Stimulated activated CD4-positive, alpha-beta T cell treated with anti-CD3 and anti-CD28 coated beads, Interleukin-15, amount 100 ng/mL, for 48 hours (primary cell): ENCODE data around the gene ADRA1B.
"Not testable (repeated sequence)": the region's sequence is repeated elsewhere in the genome, so short reads cannot be mapped to it uniquely, and the experiment has no call there.

ENCODE experiments used
- DNase-seq, 2 donors: peaks; one replicate each; pipeline ENCODE4 v3.0.0-alpha.2; 2020; ENCODE audit warnings: low read depth in 2 of 2

The ADRA1B gene

DNA sequence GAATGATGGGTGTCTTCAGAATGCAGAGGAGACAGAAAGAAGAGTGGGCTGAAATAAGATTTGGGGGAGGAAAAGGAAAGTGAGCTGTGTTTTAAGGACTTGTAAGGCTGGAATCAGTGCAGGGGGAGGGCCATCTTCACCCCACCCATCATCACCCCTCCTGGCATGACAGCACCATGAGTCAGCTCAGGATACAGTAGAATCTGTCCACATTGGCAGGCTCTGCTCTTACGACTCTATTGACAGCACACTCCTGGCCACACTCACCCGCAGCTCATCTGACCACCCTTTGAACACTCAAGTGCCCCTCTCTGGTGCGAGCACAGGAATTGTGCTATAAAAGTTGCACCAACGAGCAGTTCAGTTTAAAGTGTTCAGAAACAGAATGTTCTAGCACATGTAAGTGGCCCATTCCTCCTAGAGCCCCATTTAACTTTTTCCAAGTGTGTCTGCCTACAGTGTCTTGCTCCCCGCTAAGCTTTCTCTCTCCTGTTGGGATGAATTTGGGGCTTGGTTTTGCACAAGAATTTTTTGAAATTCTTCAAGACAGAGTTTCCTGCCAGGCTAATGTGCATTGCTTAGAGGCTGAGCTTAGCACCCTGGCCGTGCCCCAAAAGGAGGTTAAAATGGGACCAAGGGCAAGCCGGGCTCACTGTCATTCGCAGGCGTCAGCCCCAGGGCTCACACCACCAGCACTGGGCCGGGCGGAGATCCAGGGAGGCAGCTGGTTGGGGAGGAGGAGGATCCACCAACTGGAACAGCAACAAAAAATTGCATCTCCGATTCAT lies 12.0 kb downstream of the ADRA1B start:
- no peak for DNase-seq

DNA sequence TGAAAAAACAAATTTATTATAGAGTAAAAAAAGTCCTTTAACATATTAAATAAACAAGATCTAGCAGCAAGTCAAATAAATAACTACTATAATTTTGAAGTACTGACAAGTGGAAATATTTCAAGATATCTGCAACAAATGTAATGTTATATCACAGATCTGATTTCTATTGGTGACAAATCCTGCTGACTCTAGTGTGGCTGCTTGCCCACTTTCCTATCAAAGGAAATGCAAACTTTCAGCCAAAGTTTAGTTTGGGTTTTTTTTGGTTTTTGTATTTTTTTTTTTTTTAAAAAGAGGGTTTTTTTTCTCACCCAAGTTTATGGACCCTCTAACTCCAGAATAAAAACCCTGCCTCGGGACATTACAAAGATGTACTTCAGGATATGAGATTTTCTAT lies 12.9 kb downstream of the ADRA1B start:
- DNase-seq, result no peak

DNA sequence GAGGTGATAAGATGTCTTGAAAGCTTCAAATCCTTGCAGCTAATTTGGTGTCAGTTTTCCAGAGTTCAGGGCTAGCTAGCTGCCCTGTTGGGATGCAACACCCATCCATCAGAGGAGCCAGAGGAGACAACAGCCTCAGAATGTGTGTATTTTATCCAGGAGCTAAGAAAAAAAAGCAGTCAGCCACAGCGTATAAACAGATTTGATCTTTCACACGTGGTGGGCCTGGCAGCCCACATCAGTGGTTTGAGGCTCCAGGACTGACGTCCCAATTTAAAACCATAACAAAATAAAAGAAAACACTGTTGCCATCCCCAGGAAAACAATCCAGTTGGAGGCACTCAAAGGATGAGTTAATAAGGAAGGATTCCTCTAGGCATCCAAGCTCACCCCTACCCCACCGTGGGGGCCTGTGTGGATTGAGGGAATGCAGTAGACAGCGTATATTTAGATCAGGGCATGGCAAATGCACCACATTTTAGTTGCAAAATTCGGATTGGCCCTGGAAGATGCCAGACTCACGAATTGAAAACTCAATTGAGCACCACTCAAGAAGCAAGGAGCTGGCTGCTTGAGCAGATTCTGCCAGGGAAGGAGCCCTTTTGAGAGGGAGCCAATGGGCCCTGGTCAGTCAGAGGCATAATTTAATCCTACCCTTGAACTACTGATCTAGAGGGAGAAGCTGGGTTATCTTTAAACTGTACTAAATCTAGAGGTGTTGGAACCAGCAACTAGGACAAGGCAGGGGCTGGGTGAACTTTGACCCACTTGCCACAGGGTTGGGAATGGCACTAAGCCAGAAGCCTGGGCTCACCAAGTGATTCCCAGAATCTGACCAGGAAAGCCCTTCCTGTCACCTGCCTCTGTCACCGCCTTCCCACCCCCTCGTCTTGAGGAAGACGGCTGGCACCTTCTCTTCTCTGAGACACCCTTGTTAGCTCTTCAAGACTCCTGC lies 17.5 kb downstream of the ADRA1B start:
- no peak for DNase-seq

DNA sequence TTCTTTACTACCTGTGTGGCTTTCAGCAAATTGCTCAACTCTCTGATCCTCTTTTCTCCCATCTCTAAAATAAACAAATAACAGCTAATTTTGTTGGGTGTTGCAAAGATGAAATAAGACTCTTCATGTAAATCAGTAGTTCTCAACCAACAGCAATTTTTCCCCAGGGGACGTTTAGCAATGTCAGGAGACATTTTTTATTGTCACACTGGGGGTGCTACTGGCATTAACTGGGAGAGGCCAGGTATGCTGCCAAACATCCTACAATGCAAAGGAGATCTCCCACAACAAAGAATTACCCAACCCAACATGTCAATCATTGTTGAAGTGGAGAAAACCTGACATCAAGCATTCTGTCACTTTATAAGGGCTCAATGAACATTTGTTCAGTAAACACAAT lies 19.7 kb downstream of the ADRA1B start:
- no peak for DNase-seq

DNA sequence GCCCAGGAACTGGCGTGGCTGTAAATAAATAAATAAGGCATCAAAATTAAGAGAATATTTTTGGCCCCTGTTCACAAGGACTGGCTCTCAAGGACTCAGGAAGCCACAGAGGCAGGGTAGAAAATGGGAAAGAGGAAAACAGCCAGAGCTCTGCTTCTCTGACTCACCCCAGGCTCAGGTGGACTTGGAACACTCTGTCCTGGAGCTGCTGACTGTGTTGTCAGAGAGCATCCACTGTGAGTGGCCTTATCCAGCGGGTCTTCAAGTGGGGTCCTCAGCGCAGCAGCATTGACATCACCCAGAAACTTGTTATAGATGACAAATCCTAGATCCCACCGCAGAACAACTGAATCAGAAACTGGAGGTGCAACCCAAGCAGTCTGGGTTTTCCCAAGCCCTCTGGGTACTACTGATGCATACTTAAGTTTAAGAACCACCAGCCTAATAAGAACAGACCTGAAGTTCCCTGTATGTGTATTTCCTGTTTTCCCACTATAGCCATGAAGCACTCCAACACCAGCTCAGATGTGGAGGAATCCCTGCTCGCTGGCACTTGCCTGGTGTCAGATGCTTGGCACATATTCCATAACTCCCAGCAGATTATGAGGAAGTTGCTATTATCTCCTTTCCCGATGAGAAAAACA lies 20.5 kb downstream of the ADRA1B start:
- DNase-seq, result no peak

DNA sequence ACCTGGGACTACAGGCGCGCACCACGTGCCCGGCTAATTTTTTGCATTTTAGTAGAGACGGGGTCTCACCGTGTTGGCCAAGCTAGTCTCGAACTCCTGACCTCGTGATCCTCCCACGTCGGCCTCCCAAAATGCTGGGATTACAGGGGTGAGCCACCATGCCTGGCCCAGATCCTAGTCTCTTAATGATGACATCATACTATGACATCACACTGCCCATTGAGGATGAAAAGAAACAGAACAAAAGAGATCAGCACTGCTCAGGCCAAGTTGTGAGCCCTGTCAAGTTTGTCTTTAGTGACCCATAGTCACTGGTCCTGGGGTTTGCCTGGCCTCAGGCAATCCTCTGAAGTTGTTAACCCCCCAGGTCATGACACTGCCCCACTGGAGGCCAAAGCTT lies 21.3 kb downstream of the ADRA1B start:
- DNase-seq, result no peak

DNA sequence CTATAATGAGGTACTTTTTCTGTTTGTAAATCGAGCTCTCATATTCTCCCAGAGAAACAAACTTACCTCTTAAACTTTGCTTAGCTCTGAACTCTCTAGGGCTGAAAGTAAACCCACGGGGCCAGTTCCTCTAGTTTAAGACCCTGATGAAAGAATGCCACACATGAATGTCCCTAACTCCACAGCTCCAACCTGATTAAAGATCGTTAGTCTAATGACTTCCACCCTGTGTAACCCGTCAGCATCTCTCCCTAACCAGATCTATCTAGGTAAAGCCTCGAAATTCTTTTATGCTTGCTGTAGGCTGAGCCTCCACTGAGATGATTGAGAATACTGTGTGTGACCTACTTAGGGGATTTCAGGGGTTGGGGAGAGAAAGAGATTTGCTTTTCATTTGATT lies 27.0 kb downstream of the ADRA1B start:
- DNase-seq, result no peak

DNA sequence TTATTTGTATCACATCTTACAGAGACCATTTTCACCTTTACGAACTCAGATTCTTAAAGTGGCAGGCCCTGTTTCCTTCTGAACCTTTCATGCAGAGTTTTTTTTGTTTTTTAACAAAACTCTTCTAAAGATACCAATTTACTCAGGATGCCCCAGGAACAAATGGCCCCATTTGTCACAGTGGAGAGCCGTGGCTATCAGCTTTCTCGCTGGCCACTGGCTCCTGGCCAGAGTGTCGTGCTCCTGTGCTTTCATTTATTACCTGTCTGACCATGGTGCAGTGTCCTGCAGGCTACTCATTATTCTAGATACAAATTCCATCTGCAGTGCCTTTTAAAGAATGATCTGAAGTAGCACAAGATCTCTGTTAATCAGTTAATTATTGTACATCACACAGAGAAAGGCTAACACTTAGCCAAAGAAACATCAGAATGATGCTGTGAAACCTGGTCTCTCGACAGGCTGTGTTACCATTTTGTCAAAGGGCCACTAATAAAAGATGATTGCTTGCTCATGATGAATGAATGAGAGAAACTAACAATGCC lies 27.8 kb downstream of the ADRA1B start:
- no peak for DNase-seq

DNA sequence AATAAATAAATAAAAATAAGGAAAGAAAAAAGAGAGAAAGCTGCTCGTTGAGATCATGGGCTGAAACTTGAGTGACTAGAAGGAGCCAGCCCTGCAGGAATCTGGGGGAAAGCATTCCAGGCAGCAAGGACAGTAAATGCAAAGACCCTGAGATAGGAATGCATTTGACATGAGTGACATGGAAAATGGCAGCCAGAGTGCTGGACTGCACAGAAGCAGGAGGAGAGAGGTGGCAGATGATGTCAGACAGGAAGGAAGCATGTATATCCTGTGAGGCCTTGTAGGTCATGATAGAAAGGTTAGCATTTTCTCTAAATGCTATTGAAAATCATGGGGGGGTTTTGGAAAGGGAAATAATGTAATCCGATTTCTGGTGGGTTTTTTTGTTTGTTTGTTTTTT lies 29.1 kb downstream of the ADRA1B start:
- DNase-seq, result no peak

DNA sequence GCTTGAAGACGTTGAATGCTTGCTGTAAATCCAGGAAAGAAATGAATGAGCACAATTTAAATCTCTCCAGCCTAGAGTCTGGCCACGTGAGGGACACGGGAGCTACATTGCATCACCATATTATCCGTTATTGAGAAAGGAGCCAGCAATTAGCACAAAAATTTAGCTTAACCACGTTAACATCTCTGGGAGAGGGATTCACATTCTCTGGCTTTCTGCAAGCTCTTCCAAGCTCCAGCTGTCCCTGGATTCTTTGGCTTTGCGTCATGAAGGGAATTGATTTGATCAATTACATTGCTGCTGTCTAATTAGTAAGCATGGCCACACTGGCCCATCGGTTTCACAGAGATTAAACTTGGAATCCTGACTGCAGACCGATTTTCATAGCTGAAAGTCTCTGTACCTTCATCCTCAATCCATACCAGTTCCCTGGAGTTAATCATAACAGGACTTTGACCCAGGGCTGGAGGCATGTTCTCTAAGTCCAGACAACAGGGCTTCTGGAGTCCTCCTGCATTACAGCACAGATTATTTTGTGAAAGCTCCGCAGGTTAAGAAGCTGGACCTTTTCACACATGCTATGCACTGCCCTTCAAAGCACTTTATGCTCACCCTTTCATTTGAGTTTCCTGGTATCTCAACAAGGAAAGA lies 31.6 kb downstream of the ADRA1B start:
- DNase-seq, result no peak

DNA sequence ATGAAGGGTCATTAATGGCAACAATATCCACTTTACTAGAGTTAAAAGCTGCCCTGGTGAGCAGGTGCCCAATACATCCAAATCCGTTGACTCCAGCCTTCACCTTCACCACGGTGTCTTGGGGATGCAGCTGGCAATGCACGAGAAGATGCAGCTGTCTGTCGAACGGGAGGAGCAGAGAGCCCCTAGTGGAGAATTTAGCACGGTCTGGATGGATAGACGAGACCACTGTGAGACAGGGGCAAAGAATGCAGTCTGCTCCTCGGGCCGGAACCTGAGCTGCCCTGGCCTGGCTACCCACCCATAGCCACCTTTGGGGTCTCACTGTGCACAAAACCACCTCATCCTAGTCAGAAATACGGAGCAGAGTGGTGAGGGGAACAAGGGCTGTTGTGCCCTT lies 35.1 kb downstream of the ADRA1B start:
- DNase-seq, result no peak

DNA sequence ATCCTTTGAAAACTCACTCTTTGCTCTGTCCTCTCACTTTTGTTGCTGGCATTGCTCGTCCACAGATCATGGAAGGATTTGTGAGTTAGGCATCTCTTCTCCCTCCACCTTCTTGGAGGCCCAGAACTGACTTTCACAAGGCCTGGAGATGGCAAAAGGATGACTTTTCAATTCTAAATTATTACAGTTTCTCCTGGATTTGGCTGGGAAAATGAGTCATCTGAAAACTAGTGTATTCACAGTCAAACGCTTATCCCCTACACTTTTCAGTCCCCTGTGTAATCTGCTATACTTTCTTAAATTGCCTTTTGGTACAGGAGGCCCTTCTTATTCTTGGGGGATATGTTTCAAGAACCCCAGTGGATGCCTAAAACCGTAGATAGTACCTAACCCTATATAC lies 35.6 kb downstream of the ADRA1B start:
- DNase-seq, result no peak

DNA sequence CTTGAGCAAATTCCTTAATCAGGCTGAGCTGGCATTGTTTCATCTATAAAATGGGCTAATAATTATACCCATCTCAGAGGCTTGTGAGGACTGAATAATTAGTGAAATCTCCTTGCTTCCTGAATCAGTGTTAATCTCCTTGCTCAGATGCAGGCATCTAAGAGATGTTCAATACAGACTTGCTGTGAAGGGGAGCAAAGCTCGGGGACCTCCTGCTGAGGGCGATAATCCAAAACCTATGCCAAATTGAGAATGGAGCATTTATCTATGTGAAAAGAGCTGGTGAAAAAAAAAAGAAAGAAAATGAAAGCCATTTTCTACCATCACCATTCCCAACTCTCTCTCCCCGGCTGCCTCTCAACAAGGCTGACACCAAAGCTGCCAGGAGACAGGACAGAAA lies 37.3 kb downstream of the ADRA1B start:
- no peak for DNase-seq

DNA sequence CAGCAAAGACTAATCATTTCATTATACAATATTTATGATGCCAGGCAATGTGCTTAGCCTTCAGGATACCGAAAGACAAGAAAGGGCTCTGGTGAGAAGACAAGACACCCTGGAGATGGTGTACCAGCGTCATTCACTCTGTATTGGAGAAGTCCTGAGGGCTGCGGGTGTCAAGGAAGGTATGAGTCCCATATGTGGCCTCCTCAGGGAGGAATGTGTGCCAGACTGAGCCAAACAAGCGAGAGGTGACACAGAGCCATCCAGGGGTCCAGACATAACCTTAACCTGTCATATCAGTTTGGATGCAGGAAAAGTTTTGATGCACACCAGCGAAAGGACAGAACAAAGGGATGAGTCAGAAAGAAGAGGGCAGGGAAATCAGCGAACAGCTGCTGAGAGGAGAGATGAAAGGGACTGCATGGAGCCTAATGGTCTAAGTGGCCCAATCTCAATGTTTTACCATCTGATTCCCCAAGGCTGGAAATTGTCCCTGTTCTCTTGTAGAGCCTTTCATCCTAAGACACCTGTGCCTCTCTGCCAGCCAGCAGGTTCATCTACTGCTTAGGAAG lies 38.9 kb downstream of the ADRA1B start:
- DNase-seq, result no peak

DNA sequence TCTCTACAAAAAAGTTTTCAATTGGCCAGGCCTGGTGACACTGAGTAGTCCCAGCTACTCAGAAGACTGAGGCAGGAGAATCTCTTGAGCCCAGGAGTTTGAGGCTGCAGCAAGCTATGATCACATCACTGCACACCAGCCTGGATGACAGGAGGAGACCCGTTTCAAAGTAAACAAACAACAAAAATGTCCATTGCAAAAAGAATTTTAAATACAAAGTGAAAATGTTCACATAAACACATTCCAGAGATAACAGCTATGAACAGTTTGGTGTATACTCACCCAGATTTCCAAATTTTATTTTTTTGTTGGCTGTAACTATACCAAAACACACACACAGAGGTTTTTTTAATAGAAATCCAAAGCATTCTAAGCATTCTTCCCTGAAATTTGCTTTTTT lies 39.8 kb downstream of the ADRA1B start:
- no peak for DNase-seq

DNA sequence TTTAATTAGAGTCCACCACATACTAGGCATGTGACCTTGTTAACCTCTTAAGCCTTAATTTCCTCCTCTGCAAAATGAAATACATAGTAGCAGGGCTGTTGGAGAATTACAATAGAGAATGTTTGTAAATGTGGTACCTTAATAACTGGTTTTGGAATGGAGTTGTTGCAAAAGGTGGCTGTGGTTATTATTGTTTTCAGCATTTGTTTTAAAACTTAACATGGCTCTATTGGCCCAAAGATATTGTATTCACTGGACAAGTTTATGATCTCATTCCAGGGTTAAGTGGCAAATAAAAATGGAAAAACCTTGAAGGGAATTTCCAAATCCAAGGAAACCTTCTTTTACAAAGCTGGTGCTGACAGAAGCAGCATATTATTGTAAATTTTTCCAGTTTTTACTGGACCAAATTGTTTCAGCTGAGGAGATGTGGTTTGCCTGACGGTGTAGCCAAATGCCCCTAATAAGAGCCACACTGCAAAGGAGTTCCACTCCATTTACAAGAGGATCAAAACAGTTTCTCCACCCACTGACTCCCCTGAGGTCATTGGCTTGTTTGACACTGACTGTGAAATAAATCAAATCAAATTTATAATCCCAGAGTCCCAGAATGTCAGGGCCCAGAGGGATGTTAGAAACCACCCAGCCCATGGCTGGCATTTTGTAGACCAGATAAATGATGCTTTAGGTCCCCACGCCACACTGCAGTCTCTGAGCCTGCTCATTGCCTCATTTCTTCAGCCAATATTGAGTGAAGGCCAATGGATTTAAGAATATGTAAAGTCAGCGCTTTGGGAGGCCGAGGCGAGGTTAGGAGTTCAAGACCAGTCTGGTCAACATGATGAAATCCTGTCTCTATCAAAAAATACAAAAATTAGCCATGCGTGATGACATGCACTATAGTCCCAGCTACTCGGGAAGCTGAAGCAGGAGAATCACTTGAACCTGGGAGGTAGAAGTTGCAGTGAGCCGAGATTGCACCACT lies 45.2 kb downstream of the ADRA1B start:
- no peak for DNase-seq

DNA sequence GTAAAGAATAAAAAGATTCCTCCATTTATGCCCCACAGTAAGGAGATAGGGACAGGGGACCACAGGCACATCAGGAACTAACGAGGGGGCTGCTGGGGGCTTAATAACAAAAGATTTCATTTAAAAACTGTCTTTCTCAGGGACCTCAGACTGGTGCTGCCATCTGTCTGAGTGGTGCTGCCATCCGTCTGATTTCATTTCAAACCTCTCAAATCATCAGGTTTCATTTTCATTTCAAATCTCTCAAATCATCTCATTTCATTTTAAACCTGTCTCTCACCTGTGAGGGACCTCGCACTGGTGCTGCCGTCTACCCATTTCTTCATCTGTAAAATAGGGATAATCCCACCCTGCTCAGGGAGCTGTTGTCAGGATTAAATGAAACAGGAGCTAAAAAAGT lies 45.9 kb downstream of the ADRA1B start:
- no peak for DNase-seq

DNA sequence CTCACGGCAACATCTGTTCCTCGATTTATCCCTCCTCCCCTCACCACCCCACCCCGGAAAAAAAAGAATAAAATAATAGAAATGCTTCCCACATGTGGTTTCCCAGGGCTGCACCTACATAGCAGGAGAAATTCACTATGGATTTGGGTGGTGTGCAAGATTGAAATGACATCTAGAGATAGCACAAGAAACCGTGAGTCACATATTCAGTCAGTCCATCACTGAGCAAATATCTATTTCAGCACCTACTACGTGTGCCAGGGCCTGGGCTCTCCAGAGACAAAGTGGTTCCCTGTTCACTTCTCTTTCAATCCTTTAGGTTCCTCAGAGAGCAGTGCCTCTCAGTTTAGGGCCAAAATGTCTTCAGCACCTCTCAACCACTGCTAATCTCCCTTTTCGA lies 47.7 kb downstream of the ADRA1B start:
- DNase-seq, result no peak

DNA sequence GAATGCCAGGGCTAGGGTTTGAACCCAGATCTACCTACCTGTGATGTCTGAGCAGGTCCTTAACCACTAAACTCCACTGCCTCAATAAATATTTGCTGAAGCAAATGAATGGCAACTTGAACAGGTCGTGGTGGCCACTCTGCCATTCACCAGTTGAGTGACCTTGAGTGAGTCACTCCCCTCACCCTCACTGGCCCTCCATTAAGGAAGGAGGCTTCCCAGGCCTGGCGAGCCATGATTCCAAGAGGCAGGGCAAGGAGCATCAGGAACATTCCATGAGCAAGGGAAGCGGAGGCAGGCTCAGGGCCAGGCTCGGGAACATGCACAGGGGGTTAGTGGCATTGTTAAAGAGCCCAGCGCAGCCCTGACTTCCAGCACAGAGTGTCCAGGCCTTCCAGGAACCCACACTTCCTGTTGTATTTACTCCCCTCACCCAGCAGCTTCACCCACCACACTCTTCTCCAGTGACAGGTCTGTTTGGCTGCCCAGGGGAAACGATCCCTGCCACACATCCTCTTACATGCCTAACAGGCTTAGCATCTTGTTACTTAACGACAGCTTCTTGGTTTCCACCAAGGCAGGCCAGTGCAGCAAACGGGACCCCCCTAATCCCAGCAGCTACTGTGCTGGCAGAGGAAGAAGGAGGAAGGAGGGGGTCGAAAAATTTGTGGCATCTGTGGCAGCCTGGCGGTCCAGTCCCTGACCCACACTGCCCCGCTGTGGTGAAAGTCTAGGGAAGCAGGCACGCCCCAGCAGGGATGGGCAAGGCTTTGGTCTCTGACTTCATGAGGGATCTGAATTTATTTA lies 49.0 kb downstream of the ADRA1B start:
- DNase-seq, result no peak

DNA sequence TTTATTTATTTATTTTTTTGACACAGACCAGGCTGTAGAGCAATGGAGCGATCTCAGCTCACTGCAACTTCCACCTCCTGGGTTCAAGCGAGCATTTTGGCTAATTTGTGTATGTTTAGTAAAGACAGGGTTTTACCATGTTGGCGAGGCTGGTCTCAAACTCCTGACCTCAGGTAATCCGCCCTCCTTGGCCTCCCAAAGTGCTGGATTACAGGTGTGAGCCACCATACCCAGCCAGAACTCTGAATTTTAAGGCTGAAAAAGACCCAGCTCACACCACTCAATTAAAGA lies 49.5 kb downstream of the ADRA1B start:
- DNase-seq, result not testable (repeated sequence)
